Urinary bladder (tissue), 4 donors: ENCODE data around the gene ZZZ3. TPM values are rescaled to one million over a fixed set of nuclear protein-coding genes. Genes with fewer than 3 reads are reported as not detected.
"Not testable (repeated sequence)": the region's sequence is repeated elsewhere in the genome, so short reads cannot be mapped to it uniquely, and the experiment has no call there.

Source experiments
- DNase-seq: peaks from one replicate; pipeline ENCODE4 v3.0.0-alpha.2; 2015; ENCODE audit errors: extremely low spot score
- H3K27ac ChIP-seq: one replicate; pipeline ENCODE4 v1.5.1; 2013; ENCODE audit warnings: low read depth, mild to moderate bottlenecking, moderate library complexity
- H3K36me3 ChIP-seq: one replicate; pipeline ENCODE4 v1.6.1; 2013; ENCODE audit warnings: mild to moderate bottlenecking, moderate library complexity; ENCODE audit not compliant: insufficient read depth
- H3K4me1 ChIP-seq: one replicate; pipeline ENCODE4 v1.6.1; 2013; ENCODE audit warnings: mild to moderate bottlenecking, moderate library complexity; ENCODE audit not compliant: insufficient read depth
- H3K4me3 ChIP-seq: one replicate; pipeline ENCODE4 v1.5.1; 2013; ENCODE audit warnings: low read depth, low read length
- WGBS: extraction: QIAGEN DNeasy Blood & Tissue Kit; methylation state at CpG from one replicate; pipeline ENCODE4 v1.1.7; 2013; 5-methylcytosine and 5-hydroxymethylcytosine counted together
- polyA plus RNA-seq: library from polyadenylated mRNA; stranded (reverse); fragments of 200-250 nt; gene quantifications from one replicate; pipeline ENCODE4 v1.2.3, GENCODE V29; 2013
- total RNA-seq: library from RNA; depleted of rRNA; stranded (reverse); fragments of >200 nt; gene quantifications from one replicate; pipeline ENCODE4 v1.2.3, GENCODE V29; 2014
- donor health status: healthy with polysubstance abuse.
- donor health status: healthy.

ZZZ3 gene
- total and polyA plus RNA-seq, 2 donors, result 20.0 to 171 TPM

DNA sequence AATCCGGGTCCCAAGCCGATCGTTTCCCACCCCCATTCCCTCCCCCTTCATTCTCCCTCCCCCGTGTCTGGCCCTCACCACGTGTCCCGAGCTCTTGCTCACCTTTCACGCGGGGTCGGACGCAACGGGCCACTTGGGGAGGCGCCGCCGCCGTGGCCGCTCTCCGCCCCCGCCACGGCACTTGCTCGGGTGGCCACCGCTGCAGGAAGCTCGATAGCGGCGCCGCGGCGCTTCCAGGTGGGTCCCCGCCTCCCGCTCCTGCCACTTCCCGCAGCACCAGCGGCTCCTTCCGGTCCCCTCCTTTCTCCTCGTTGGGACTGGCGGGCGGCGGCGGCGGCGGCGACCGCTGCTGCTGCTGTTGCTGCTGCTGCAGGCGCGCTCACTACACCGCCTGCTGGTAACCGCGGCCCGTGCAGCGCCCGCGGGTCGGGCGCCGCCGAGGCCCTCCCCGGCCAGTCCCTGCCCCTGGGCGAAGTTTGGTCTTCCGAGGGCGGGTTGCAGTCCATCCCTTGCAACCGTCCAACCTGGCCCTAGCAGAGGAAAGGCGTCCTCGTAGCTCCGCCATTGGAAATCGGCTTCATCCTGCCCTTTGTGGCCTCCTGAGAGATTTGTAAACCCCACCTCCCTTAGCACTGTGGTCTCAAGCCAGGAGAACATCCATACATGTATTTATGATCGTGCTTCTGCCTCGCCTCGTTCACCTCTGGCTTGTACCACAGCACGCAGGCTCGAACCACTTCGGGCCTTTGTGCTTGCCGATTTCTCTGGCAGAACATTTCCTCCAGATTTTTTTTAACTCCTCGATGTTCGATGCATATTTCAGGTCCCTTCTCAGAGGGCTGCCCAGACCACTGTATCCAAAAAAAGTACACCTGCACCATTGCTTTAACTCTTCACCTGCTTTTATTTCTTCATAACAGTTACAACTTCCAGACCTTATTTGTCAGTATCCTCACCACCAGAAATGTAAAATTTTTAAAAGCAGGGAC, 996 bp upstream of the ZZZ3 start:
- Histone ChIP-seq H3K4me3 (peak overlapping the region; percentile 71), H3K27ac (peak overlapping the region; percentile 93), H3K4me1 (no peaks in the 10 kb centered on the region), H3K36me3 (no peaks in the 10 kb centered on the region)
- peak; percentile 57 for DNase-seq
- WGBS, result under 1% methylated on average over 72 of the region's 72 CpGs

DNA sequence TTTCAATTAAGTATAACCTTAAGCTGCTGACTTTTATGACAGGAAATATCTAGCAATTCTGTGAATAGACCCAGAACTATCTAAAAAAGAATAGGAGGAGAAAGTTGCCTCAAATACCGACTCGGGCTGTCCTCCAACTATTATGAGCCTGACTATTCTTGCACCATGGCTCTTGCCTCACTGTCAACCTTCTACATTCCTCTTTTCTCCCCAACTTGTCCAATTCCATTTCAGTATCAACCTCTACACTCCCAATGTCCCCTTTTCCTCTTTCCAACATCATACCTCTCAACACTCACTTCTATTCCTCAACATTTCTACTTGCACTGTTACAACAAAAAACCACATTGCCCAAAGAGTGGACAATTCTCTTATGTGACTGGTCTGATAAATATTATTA, 2.3 kb downstream of the ZZZ3 start:
- Histone ChIP-seq H3K36me3 (no peaks in the 10 kb centered on the region), H3K4me1 (no peaks in the 10 kb centered on the region), H3K27ac (no peak overlapping the region), H3K4me3 (no peak overlapping the region)
- 61% methylated on average over 2 of the region's 2 CpGs for WGBS
- no peak for DNase-seq

DNA sequence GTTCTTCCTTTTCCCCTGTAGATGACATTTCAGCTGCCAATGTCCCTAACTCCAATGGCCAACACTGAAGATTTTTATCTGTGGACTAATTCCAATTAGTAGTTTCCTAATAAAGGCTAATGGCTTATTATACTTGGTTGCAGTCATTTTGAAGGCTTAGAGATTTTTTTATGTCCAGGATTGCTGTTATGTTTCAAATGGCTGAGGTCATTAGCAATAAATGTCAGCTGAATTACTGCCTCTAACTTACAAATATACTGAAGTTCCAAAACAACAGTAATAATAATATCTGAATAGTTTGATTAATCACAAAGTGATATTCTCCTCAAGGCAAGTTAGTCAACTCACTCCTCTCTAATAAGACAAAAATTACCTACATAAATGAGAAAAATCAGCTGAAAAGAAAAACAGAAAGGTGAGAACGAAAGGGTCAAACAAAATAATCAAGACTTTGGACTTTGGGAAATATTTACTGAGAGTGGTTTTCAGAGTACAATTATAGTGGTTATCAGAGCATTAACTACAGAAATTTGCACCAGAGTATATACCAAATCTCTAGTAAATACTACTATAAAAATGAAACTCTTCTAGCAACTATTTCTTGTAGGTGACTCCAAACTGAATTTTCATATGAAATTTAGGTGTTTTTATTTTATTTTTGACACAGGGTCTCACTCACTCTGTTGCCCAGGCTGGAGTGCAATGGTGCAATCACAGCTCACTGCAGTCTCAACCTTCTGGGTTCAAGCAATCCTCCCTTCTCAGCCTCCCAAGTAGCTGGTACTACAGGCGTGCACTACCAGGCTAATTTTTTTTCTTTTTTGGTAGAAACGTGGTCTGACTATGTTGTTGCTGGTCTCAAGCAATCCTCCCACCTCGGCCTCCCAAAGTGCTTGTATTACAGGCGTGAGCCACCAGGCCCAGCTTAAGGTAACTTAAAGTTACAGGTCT, 3.5 kb downstream of the ZZZ3 start:
- no peak overlapping the region for H3K27ac ChIP-seq
- no peak for DNase-seq
- no peaks in the 10 kb centered on the region for H3K36me3 ChIP-seq
- 93% methylated on average over 5 of the region's 5 CpGs for WGBS
- no peak overlapping the region for H3K4me3 ChIP-seq
- H3K4me1 ChIP-seq, result no peaks in the 10 kb centered on the region

DNA sequence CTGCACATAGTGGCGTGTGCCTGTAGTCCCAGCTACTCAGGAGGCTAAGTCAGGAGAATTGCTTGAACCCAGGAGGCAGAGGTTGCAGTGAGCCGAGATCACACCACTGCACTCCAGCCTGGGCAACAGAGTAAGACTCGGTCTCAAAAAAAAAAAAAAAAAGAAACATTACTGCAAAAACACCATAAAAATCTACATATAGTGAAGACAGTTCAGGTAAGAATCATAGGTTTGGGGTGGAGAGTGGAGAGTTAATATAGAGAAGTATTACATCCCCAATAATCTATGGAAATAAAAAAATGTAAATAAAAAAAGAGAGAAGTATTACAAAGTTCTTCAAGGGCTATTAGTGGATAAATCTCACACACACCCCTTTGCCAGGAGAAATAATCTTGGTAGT, 7.7 kb downstream of the ZZZ3 start:
- DNase-seq, H3K4me3 ChIP-seq, H3K27ac ChIP-seq, H3K36me3 ChIP-seq, H3K4me1 ChIP-seq: not testable (repeated sequence)
- 86% methylated on average over 3 of the region's 3 CpGs for WGBS

DNA sequence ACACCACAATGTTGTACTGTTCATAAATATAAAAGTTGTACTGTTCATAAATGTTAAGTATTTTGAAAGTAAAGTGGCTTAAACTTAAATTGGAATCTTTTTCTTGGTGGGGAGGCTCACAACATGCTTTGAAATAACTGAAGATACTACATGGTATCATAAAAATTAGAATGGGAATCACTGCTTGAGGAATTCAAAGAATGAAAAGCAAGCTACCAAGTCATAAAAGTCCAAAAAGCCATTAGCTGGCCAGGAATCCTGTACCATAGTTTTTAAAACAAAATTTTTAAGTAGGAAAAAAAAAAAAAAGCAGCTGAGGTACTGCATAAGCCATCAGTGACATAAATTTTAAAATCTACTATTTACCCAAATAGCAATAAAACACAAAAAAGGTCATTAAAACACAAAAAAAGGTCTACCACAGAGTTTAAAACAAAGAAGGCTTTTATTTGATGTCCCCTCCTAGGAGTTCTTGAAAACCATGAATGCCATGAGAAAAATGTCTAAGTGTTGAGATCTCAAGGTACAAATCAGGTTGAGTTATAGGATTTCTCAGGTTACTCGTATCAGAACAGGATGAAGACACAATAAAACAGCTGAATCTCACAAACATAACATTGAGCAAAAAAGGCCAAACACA, 8.6 kb downstream of the ZZZ3 start:
- Histone ChIP-seq H3K36me3 (no peaks in the 10 kb centered on the region), H3K27ac (no peak overlapping the region), H3K4me1 (no peaks in the 10 kb centered on the region), H3K4me3 (no peak overlapping the region)
- DNase-seq, result no peak
- 80% methylated on average over 1 of the region's 1 CpG for WGBS

DNA sequence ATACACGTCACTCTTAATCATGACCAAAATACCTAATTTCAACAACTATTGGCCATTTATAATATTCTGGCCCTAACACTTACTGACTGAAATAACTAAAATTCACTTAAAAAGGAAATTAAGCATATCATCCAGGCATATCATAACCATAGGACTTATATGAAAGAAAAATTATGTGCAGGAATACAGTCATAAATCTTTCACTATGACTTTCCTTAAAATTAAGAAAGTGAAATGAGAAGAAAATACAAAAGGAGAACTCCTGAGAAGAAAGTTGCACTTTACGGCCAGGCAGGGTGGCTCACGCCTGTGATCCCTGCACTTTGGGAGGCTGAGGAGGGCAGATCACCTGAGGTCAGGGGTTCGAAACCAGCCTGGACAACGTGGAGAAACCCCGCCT, 9.4 kb downstream of the ZZZ3 start:
- no peaks in the 10 kb centered on the region for H3K4me1 ChIP-seq
- no peak overlapping the region for H3K4me3 ChIP-seq
- no peak for DNase-seq
- H3K27ac ChIP-seq, result no peak overlapping the region
- WGBS, result 90% methylated on average over 6 of the region's 6 CpGs
- no peaks in the 10 kb centered on the region for H3K36me3 ChIP-seq

DNA sequence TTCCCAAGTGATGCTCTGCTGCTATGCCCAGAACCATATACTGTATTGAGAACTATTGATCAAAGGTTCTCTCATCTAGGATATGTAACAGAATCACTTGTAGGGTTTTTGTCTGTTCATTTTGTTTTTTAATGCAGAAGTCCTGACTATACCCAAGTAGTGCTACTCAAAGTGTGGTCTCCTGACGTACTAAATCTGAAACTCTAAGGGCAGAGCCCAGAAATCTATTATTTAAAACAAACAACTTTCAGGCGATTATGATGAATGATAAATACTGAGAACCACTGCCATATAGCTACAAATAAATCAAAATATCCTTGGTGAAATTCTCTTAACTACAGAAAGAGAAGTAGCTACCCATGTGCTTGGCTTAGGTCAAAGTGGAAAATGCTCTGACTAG, 10.1 kb downstream of the ZZZ3 start:
- Histone ChIP-seq H3K4me3 (no peak overlapping the region), H3K4me1 (no peaks in the 10 kb centered on the region), H3K27ac (no peak overlapping the region), H3K36me3 (no peaks in the 10 kb centered on the region)
- WGBS, result 90% methylated on average over 2 of the region's 2 CpGs
- DNase-seq, result no peak

DNA sequence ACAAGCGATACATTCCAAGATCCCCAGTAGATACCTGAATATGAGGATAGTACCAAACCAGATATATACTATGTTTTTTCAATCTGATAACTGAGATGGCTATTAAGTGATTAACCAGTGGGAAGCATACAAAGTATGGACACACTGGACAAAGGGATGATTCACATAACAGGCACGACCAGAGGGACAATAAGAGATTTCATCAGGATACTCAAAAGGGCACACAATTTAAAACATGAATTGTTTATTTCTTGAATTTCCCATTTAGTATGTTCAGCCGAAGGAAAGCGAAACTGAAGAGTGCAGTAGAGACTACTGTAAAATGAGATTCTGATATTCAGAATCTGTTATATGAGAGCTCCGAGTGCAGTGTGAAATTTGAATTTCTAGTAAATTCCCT, 10.6 kb downstream of the ZZZ3 start:
- H3K27ac ChIP-seq, result no peak overlapping the region
- WGBS, result 78% methylated on average over 5 of the region's 5 CpGs
- H3K4me1 ChIP-seq, result no peaks in the 10 kb centered on the region
- H3K36me3 ChIP-seq, result no peaks in the 10 kb centered on the region
- no peak overlapping the region for H3K4me3 ChIP-seq
- no peak for DNase-seq

DNA sequence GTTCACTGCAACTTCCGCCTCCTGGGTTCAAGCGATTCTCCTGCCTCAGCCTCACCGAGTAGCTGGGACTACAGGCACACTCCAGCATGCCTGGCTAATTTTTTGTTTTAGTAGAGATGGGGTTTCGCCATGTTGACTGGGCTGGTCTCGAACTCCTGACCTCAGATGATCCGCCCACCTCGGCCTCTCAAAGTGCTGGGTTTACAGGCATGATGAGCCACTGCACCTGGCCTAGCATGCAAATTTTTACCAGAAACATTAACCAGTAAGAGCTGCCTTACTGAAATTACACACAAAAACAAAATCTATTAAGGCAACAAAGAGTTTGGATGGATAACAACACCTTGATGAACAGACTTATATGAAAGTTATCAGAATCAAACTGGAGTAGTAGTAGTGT, 12.1 kb downstream of the ZZZ3 start:
- 89% methylated on average over 7 of the region's 7 CpGs for WGBS
- DNase-seq, result no peak
- Histone ChIP-seq H3K27ac (no peak overlapping the region), H3K4me1 (no peaks in the 10 kb centered on the region), H3K36me3 (no peaks in the 10 kb centered on the region), H3K4me3 (no peak overlapping the region)

DNA sequence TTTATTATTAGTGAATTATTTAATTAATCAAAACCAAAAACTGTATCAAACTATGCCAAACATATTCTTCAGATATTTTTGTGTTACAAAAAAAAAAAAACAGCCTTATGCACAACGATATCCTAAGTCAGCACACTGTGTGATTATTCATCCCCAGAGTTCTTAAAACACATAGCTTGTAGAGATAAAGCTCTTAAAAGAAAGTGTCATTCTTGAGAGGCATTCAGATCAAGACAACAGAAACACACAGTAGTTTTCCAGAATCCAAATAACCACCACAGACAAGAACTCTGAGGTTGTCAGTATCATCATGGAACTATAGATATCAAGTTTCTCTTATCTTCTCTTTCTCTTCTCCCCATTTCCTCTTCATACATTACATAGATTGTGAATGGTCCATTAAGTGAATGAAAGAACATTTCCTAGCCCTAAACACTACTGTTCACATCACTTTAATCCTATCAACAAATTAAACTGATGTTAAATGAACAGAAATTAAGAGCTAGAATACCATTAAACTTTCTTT, 13.5 kb downstream of the ZZZ3 start:
- DNase-seq, result no peak
- H3K4me3 ChIP-seq, result no peak overlapping the region
- H3K27ac ChIP-seq, result no peak overlapping the region
- H3K4me1 ChIP-seq, result no peaks in the 10 kb centered on the region
- no peaks in the 10 kb centered on the region for H3K36me3 ChIP-seq
- 61% methylated on average over 1 of the region's 1 CpG for WGBS

DNA sequence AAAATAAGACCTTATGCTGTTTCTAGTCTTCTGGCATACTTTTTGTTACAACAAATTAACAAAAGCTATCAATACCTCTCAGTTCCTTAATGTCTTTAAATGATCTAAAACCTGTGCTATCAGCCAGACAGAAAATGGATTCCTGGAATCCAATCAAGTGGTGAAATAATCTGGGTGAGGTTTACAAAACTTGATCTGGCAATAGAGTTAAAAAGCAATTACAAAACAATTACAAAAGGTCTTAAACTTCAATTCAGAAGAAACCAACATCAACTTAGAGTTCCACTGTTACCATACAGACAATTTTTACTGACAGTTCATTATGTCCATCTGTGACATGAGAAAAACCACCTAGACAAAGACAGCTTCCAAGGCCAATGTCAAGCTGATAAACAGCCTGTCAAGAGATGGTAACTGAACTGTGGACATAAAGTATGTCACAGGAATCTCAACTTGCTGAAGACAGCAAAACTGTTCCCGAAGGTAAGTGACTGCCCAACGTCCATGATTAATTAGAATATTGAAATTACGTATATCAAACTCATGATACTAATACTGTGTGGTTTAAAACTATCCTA, 17.4 kb downstream of the ZZZ3 start:
- 86% methylated on average over 3 of the region's 3 CpGs for WGBS
- Histone ChIP-seq H3K4me1 (no peaks in the 10 kb centered on the region), H3K27ac (no peak overlapping the region), H3K4me3 (no peak overlapping the region), H3K36me3 (no peaks in the 10 kb centered on the region)
- no peak for DNase-seq

DNA sequence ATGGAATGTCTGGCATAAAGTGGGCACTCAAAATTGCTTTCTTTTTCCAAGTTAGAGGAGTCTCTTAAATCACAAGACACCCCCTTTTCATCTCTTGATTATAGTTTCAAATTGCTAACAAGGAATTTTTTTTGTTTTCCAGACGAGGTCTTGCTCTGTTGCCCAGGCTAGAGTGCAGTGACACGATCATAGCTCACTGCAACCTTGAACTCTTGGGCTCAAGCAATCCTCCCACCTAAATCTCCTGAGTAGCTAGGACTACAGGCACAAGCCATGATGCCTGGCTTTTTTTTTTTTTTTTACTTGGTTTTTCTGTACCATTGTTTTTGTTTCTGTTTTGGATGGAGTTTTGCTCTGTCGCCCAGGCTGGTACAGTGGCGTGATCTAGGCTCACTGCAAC, 20.8 kb downstream of the ZZZ3 start:
- Histone ChIP-seq H3K27ac (no peak overlapping the region), H3K4me3 (no peak overlapping the region), H3K4me1 (no peaks in the 10 kb centered on the region), H3K36me3 (no peaks in the 10 kb centered on the region)
- 92% methylated on average over 4 of the region's 4 CpGs for WGBS
- no peak for DNase-seq
